Epidermal melanocyte (primary cell): ENCODE data around the gene CATSPER1.

Experiments
- DNase-seq: peaks from one replicate; pipeline ENCODE4 v3.0.0; 2011; ENCODE audit warnings: low spot score; ENCODE audit not compliant: insufficient read length

CATSPER1 gene

DNA sequence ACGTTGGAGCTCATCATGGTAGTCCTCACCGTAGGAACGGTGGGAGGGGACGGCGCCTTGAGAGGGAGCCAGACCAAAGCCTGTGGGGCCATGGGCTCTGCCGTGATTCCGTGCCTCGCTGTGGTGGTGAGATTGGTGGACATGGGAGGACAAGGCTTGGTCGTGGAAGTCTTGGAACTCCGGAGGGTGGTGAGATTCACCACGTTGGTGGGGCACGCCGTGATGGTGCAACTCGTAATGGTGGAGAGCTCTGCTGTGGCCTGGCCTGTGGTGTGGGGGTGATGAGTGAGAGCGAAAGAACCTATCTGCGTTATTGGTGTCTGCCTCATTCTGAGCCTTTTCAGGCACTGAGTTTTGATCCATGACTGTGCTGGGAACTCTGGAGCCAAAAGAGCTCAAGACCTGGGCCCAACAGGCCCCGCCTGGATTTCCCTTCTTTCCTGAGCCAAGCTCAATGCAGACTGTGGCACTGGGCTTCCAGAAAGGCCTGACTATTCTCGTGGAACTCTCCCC, at the start of gene CATSPER1:
Gene CATSPER1 (minus strand): TSS at position 463 of the 513 bp plus-strand sequence. CDS start 100 bp downstream, at position 363.
- DNase-seq: no peak

DNA sequence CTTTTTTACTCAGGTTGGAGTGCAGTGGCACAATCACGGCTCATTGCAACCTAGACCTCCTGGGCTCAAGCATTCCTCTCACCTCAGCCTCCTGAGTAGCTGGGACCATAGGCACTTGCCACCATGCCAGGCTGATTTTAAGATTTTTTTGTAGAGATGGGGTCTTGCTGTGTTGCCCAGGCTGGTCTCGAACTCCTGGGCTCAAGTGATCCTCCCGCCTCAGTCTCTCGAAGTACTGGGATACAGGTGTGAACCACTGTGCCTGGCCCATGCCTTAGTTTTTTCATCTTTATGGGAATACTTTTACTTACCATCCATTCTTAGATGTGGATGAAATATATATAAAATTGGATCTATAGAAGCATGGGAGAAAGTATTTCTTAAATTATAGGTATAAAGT, 49.0 kb upstream of the CATSPER1 start:
- no peak for DNase-seq

- no peak for DNase-seq
Measured at GRCh38 chr11:66073669-66074068, 47.4 kb upstream of the CATSPER1 start.

DNA sequence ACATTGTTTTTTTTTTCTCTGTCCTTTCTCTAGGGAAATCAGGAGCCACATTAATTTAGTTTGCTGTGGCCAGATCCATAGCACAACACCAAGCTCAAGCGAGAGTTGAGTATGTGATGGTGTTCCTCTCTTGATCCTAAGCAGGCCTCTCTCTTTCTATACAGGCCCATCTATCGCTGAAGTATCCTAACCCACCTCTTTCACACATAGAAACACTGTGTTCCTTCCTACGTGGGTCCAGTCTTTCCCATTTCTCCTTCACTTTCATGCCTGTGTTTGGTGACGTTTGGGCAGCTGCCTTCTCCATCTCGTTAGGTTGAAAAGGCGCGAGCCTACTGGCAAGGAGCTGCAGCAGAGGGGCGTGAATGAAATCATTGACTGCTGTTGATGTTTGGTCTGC, 46.2 kb upstream of the CATSPER1 start:
- DNase-seq: no peak

DNA sequence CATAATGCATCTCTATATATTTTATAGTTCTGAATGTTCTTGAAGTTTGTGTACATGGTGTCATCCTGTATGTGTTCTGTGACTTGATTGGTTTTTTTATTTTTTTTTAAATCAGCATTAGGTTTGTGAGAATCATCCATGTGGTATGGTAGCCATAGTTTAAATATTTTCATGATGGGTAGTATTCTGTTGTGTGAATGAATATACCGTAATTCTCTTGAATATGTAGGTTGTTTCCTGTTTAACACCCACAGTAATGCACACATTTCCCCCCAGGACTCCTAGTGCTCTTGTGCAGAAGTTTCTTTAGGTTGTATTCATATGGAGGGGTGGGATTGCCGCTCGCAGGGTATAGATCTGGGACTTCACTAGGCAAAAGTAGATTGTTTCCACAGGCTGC, 45.8 kb upstream of the CATSPER1 start:
- DNase-seq: no peak

DNA sequence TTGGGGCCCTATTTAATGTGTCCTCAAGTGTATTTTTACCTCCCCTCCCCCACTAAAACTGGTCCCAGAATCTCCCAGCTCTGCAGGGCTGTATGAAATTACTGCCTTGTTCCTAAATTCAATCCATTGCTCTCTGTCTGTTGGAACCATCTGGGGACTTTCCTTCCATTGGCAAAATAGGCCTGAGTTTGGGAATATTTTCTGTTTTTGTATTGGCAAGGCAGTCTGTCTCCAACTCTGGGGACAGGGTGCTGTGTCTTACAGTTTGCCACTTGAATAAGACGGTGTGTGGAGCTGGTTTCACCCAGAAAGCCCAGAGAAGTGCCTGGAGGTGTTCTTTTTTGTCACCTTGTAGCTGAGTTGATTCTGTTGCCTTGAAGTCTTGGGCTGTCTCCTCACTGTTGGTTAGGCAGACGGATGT, 45.1 kb upstream of the CATSPER1 start:
- DNase-seq: no peak

- no peak for DNase-seq
Measured at GRCh38 chr11:66070604-66071380, 44.5 kb upstream of the CATSPER1 start.

DNA sequence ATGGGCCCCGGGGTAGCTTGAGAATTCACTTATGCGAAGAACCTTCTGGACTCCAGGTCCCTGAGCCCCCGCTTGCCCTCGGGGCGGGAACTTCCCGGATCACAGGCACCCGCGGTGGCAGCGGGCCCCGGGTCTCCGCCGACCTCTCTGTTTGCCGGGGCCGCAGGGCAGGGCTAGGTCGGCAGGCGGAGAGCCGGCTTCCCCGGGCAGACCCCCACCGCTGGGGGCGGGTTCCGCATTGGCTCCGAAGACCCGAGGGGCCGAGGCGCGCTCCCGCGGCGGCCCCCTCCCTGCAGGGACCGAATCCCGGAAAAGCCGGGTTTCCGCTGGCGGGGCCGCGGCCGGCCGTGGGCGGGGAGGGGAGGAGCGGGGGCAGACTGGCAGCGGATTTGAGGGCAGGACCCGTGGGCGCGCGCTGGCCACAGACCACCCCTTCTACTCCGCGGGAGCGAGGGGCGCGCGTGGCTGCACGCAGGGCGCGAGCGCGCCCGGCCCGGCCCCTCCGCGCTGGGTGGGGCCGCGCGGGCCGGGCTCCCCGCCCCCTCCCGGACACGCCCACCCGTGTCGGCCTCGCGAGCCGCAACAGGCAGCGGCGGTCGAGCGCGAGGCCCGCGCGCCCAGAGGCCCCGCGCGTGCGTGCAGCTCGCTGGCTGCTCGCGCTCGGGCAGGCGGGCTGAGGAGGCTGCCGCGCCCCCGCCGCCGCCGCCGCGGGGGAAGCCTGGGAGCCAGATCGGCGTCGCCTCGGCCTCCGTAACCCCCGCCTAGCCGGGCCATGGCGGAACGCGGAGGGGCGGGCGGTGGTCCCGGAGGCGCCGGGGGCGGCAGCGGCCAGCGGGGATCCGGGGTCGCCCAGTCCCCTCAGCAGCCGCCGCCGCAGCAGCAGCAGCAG, 43.7 kb upstream of the CATSPER1 start, which contains the start of gene PACS1:
Gene PACS1 (plus strand): TSS at position 558 of the 889 bp plus-strand sequence. CDS start 215 bp downstream, at position 773.
- peak; percentile 88 for DNase-seq

DNA sequence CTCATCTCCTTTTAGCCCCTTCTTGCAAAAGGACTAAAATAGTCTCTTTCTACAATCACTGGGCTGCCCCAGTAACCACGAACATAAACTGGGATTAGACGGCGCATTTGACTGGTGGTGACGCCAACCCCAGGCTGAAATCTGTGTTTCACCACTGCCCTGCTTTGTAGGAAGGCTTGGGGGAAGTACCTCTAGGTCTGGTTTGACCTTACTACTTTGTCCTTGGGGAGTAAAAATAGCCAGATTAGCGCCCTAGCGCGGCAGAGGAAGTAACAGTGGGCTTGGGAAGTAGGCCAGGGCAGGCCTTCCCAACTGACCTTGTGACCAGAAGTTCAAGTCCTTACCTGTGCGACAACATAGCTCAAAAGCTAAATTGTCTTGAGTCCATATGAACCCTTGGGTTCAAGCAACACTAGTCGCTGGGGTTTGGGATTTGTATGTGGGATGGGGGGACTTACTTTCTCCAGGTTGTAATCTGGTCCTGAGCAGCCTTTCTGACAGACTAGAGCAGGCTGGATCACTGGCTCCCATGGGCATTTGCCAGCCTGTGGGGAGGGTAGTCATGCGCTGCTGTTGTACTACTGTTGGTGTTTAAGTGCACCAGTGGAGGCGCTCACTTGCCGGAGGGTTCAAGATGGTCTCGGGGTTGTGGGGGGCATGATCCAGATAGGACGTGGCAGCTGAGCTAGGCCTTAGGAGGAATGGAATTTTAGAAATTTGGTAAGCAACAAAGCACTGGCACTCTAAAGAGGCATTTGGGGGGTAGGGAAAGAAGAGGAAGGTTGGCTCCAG, 42.8 kb upstream of the CATSPER1 start:
- DNase-seq: peak; percentile 80

DNA sequence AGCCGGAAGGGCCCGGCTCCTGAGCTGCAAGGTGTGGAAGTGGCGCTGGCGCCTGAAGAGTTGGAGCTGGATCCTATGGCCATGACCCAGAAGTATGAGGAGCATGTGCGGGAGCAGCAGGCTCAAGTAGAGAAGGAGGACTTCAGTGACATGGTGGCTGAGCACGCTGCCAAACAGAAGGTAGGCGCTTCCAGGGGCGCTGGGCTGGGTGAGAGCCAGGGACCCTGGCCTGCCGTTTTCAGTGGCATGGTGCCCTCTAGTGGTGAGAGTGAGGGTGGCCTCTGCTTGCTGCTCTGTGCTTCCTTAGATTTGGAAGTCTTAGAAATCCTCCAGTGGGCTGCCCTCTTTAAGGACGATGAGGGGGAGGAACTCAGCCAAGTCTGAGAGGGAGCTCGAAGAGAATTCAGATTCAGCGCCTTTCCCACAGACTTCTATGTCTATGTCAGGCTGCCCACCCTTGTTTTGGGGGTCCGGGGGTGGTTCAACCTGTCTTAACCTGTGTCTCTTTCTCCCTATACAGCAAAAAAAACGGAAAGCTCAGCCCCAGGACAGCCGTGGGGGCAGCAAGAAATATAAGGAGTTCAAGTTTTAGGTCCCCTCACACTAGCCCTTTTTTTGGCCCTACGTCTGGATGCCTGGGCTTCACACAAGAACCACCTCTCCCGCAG, 42.0 kb upstream of the CATSPER1 start:
- peak; percentile 66 for DNase-seq

GRCh38 chr11:66067640-66068039, 41.4 kb upstream of the CATSPER1 start:
- DNase-seq: no peak

- no peak for DNase-seq
Measured at GRCh38 chr11:66066751-66067150, 40.5 kb upstream of the CATSPER1 start.

GRCh38 chr11:66064571-66064970, 38.3 kb upstream of the CATSPER1 start:
- DNase-seq: no peak

GRCh38 chr11:66063900-66064299, 37.6 kb upstream of the CATSPER1 start:
- no peak for DNase-seq

DNA sequence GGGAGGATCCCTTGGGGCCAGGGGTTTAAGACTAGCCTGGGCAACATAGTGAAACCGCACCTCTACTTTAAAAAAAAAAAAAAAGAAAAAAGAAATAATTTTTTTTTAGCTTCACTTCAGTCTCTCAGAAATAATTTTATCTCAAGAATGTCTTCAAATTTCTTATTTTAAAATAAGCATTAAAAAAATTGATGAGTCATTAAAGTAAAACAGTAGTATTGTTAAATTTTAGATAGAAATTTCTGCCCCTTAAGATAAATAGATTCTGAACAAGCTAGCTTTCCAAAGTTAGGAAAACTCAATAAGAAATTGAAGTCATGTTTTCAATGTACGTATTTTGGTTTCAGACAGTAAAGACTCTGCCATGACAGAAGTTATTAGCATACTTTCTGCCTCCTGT, 36.1 kb upstream of the CATSPER1 start:
- no peak for DNase-seq

DNA sequence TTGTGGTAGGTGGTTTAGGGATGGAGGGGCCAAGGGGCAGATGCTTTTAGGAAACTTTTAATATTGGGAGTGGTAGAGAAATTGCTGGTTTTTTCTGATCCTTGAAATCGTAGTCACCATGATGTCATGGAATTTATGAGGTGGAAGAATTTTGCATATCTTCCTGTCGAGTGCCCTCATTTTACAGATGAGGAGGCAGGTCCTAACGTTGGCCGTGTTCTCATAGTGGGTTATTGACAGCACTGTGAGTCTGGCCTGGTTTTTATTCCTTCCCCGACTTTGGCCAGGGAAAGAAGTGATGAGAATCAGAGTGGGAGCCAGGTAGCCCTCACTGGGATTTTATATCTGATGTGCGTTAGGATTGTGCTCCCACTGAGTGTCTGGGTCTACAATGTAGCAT, 35.0 kb upstream of the CATSPER1 start:
- no peak for DNase-seq

DNA sequence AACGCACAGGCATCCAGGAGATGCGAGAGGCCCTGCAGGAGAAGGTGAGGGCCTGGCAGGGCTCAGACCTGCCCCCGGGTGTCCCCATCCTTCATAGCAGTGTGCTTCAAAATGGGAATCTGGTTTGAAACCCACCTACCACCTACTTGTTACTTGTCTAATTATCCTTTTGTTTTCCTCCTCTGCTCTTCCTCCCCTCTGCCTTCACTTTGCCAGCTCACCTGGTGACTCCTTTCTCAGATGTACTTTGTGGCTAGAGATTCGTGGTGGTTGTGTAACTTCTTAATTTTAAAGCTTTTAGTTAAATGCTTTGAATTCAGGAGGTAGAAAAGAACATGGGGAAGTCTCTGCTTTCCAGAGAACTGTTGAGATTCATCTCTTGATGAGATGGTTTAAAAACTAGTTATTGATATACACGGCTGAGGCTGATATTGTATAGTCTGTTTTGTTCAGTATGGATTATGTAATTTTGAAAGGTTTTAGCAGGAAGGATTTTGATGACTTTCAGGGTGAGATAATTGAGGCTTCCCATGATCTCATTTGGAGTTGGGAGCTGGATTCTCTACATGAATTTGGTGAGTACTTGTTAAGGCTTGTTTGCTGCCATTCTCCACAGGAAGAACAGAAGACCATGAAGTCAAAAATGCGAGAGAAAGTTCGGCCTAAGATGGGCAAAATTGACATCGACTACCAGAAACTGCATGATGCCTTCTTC, 33.8 kb upstream of the CATSPER1 start:
- no peak for DNase-seq

- no peak for DNase-seq
Measured at GRCh38 chr11:66056501-66056900, 30.2 kb upstream of the CATSPER1 start.

- no peak for DNase-seq
Measured at GRCh38 chr11:66055021-66055420, 28.7 kb upstream of the CATSPER1 start.

- no peak for DNase-seq
Measured at GRCh38 chr11:66052664-66052982, 26.3 kb upstream of the CATSPER1 start.
